ENCODE data around the gene IRS4.

DNA sequence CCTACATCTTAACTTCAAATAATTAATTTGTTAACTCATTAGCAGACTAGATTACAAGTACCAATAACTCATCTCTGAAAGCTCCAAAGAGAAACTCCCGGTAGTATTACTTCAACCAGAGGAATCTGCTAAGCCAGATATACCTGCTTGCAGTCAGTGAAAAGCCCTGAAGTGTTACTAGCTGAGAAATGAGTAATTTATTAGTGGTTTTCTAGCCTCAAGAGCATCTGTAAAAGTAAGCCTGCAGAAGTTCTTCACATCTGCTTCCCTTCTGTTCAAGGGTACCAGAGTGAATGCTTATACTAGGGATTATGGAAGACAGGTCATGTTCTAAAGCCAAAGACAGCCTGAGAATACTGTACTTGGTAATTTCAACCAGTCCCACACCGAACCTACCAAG is 34.7 kb downstream of the IRS4 start:
- TF ChIP-seq POLR2A (IDR thresholded peaks at IDR 0.05; ENCODE audit: low read depth) (no peak), POLR2AphosphoS5 (IDR thresholded peaks at IDR 0.05) (no peak), EP300 (IDR thresholded peaks at IDR 0.05) (no peak)
- TF ChIP-seq, protein P1, sequence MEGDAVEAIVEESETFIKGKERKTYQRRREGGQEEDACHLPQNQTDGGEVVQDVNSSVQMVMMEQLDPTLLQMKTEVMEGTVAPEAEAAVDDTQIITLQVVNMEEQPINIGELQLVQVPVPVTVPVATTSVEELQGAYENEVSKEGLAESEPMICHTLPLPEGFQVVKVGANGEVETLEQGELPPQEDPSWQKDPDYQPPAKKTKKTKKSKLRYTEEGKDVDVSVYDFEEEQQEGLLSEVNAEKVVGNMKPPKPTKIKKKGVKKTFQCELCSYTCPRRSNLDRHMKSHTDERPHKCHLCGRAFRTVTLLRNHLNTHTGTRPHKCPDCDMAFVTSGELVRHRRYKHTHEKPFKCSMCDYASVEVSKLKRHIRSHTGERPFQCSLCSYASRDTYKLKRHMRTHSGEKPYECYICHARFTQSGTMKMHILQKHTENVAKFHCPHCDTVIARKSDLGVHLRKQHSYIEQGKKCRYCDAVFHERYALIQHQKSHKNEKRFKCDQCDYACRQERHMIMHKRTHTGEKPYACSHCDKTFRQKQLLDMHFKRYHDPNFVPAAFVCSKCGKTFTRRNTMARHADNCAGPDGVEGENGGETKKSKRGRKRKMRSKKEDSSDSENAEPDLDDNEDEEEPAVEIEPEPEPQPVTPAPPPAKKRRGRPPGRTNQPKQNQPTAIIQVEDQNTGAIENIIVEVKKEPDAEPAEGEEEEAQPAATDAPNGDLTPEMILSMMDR (IDR thresholded peaks at IDR 0.05), result no peak
